RWPE1 (cell line): Measurements from ENCODE around the gene SEPTIN12.
A peak's percentile ranks its signal among the peaks of the same experiment; 100 is the strongest.

Experiments used
- CTCF ChIA-PET: fragments of 350-600 bp; sonication (Branson Sonifier 250); formaldehyde crosslinking; extraction: SDS; loops from one replicate; lab custom pipeline; 2021; lab: Yijun Ruan, JAX
- POLR2A ChIA-PET: fragments of 400-600 bp; formaldehyde crosslinking; extraction: SDS; loops from one replicate; lab custom pipeline; 2020; ENCODE audit warnings: antibody characterized with exemption; ENCODE audit not compliant: low non-redundant PET; lab: Yijun Ruan, JAX
- DNase-seq: peaks from one replicate; pipeline ENCODE4 v3.0.0; 2012; ENCODE audit warnings: low spot score
- H3K27ac ChIP-seq: fragments of 450-650 bp; 2 replicates; pipeline ENCODE4 v1.5.1; 2017
- TF ChIP-seq, protein P1 (sequence below): fragments of 450-650 bp; conservative IDR thresholded peaks from 2 replicates; pipeline ENCODE4 v1.5.1; 2017; ENCODE audit warnings: low read depth, mild to moderate bottlenecking

SEPTIN12 gene

DNA sequence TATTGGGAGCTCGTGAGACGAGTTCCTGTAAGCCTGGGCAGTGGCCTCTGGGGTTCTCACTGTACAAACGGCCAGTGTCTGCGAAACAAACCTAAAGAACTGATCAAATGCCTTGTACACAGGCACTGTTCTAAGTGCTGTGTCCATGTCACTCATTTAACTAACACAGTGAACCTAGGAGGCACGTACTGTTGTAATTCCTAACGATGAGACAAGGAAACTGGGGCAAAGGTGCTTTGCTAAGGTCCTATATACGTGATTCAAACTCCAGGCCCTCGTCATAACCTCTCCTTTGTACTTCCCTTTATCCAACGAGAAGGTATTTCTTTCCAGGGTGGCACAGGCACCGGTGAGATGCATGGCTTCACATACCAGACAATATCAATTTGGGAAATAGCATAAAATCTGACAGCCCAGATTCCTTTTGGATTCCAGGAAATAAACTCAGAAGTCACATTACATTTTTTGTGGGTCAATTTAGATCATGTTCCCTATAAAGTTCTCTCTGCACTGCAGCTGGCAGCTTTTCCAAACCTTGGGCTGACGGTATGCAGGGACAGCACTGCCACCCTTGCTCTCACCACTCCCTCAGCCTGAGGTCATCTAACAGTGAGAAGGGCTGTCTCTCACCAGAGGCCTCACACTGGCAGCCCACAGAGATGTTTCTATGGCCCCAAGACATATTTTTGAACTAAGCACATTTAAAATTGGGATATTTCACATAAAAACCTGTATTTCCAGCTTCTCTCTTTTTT lies 40.6 kb upstream of the SEPTIN12 start:
- TF ChIP-seq, protein P1, sequence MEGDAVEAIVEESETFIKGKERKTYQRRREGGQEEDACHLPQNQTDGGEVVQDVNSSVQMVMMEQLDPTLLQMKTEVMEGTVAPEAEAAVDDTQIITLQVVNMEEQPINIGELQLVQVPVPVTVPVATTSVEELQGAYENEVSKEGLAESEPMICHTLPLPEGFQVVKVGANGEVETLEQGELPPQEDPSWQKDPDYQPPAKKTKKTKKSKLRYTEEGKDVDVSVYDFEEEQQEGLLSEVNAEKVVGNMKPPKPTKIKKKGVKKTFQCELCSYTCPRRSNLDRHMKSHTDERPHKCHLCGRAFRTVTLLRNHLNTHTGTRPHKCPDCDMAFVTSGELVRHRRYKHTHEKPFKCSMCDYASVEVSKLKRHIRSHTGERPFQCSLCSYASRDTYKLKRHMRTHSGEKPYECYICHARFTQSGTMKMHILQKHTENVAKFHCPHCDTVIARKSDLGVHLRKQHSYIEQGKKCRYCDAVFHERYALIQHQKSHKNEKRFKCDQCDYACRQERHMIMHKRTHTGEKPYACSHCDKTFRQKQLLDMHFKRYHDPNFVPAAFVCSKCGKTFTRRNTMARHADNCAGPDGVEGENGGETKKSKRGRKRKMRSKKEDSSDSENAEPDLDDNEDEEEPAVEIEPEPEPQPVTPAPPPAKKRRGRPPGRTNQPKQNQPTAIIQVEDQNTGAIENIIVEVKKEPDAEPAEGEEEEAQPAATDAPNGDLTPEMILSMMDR: no peak
- ChIA-PET CTCF (interaction anchor here (0.6 kb wide), 1 partner anchor 56 kb away, joined by 3 read pairs; no protein-coding TSS in a partner anchor), POLR2A (no interaction called here)
- DNase-seq: no peak
- H3K27ac ChIP-seq: no peak overlapping the region

DNA sequence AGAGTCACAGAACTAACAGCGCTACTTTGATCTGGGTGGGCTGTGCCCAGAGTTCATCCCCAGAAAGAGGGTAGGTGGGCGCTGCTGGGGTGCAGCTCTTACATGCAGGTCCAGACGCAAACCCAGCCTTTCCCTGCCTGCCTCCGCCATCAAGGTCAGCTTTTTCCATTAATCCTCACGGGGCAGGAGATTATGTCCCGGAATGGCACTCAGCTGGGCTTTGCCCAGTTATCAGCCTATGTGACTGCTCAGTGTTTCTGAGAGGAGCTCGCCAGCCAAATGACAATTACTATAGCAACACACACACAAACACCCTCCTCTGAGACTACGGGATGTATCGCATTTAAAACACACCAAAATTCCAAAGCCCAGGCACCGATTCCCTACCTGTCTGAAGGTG lies 38.8 kb upstream of the SEPTIN12 start:
- no peak overlapping the region for H3K27ac ChIP-seq
- ChIA-PET POLR2A (no interaction called here), CTCF (no interaction called here)
- TF ChIP-seq, protein P1: no peak
- no peak for DNase-seq

DNA sequence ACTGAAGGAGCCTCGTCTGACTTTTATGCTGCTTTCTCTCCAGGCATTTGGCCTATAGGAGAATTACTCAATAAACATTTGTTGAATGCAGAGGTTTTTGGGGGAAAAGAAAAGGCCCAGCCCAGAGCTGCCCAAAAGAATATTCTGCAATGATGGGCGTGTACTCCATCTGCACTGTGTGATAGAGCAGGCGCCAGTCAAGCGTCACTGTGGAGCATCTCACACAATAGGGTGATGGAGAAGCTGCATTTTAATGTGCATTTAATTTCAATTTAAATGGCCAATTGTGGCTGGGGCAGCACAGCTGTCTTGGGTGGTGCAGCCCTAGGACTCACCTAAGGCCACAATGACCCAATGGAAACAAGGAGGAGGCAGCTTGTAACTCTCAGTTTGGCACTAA lies 38.4 kb upstream of the SEPTIN12 start:
- TF ChIP-seq, protein P1: no peak
- H3K27ac ChIP-seq: no peak overlapping the region
- POLR2A ChIA-PET: no interaction called here
- CTCF ChIA-PET: no interaction called here
- DNase-seq: no peak

DNA sequence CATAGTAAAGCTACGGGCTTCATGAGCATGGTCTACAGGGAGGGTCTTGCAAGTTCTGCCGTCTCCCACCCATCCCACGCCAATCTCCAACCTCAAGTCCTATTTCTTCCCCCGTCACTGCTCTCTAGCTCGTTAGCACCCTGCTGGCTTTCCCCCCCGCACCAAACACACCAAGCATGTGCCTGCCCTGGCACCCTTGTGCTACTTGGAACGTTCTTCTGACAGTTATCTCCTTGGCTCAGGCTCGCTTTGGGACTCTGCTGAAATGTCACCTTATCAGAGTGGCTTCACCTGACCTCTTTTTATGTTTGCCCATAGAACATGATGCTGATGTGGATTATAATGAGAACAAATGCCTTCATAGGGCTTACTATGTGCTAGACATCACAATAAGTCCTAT lies 37.1 kb upstream of the SEPTIN12 start:
- no peak overlapping the region for H3K27ac ChIP-seq
- DNase-seq: no peak
- ChIA-PET CTCF (no interaction called here), POLR2A (no interaction called here)
- TF ChIP-seq, protein P1: no peak

DNA sequence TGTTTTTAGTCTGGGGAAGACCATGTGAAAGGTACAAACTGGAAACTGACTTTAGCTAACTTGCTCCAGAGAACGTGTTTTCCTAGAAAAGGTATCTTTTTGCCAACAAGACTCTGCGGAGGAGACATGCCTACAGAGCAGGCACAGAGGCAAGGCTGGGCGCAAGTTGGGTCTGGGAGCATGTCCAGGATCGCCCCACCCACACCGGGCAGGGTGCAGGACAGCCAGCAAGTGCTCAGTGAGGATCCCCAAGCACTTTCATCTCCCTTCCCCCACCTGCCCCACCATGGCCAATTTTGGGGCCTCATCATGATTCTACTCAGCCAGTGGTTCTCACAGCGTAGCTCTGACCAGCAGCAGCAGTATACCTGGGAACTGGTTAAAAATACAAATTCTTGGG lies 32.5 kb upstream of the SEPTIN12 start:
- CTCF ChIA-PET: no interaction called here
- TF ChIP-seq, protein P1: no peak
- POLR2A ChIA-PET: no interaction called here
- DNase-seq: no peak
- peak overlapping the region; percentile 7; the same call in 1 of the 2 replicates for H3K27ac ChIP-seq

DNA sequence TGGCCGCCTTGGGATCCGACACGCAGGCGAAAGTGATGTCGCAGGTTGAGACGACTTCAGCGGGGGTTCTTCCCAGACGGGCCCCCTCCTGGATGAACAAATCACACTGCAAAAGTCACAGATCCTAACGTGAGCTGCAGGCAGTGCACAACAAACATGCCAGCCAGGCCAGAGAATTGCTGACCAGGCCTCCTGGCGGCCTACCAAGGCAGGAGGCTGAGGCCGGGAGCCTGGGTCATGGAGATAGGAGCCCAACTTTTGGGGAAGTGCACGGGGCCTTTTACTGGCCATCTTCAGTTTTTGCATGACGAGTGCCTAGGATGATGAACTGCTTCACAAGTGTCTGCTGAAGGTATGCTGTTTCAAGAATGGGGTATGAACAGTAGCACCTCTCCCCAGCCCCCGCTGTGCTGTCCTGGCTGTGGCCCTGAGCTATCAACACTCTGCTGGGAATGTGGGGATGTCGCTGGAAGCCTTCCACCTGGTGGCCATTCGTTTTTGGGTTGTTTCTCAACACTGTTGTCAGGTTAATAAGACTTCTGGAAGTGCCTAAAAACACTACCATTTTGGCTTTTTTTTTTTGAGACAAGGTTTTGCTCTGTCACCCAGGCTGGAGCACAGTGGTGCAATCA lies 26.5 kb upstream of the SEPTIN12 start:
- no peak for DNase-seq
- POLR2A ChIA-PET: no interaction called here
- CTCF ChIA-PET: interaction anchor here (0.8 kb wide), 1 partner anchor 84 kb away, joined by 3 read pairs; no protein-coding TSS in a partner anchor
- TF ChIP-seq, protein P1: no peak
- no peak overlapping the region for H3K27ac ChIP-seq
